Esophagus muscularis mucosa (tissue), 4 donors: Measurements from ENCODE around the gene KRT34. TPM values are rescaled to one million over a fixed set of nuclear protein-coding genes. Genes with fewer than 3 reads are reported as not detected.
A peak's percentile ranks its signal among the peaks of the same experiment; 100 is the strongest.

Experiments
- DNase-seq: peaks from one replicate; pipeline ENCODE4 v3.0.0-alpha.2; 2017; ENCODE audit errors: extremely low spot score
- H3K27ac ChIP-seq, 4 donors: fragments of 200-600 bp; sonication (generic); replicated peaks in 1 of 4; 1 replicate in 3 of 4; 2 replicates in 1 of 4; pipeline ENCODE4 v1.5.1; 2016 to 2019; ENCODE audit warnings: mild to moderate bottlenecking in 1 of 4
- H3K27me3 ChIP-seq, 4 donors: fragments of 200-600 bp; sonication (generic); one replicate each; pipeline versions ENCODE4 v1.5.1 to v1.6.0; 2016 to 2019
- H3K36me3 ChIP-seq, 4 donors: fragments of 200-600 bp; sonication (generic); one replicate each; pipeline ENCODE4 v1.5.1; 2016 to 2019
- H3K4me1 ChIP-seq, 4 donors: fragments of 200-600 bp; sonication (generic); one replicate each; pipeline ENCODE4 v1.5.1; 2016 to 2019
- H3K4me3 ChIP-seq, 4 donors: fragments of 200-600 bp; sonication (generic); 1 replicate in 2 of 4; 2 replicates in 2 of 4; pipeline ENCODE4 v1.5.1; 2016 to 2019; ENCODE audit warnings: mild to moderate bottlenecking in 4 of 4, moderate library complexity in 1 of 4
- H3K9me3 ChIP-seq, 4 donors: fragments of 200-600 bp; sonication (generic); 1 replicate in 3 of 4; 2 replicates in 1 of 4; pipeline ENCODE4 v1.5.1; 2016 to 2019
- CTCF ChIP-seq, 3 experiments: fragments of 200-600 bp in 2 of 3; fragments of 450-650 bp in 1 of 3; sonication (generic) in 2 of 3; IDR thresholded peaks; one replicate each; pipeline ENCODE4 v1.5.1; 2017 to 2019; ENCODE audit warnings: antibody characterized with exemption in 3 of 3, mild to moderate bottlenecking in 2 of 3, moderate library complexity in 1 of 3
- EP300 ChIP-seq: sonication (generic); formaldehyde crosslinking; IDR thresholded peaks from one replicate; pipeline ENCODE4 v1.6.1; 2017; ENCODE audit warnings: antibody characterized with exemption
- POLR2A ChIP-seq: fragments of 450-650 bp; IDR thresholded peaks from one replicate; pipeline ENCODE4 v1.6.1; 2017; ENCODE audit warnings: antibody characterized with exemption, moderate library complexity, mild to moderate bottlenecking, low read depth
- POLR2AphosphoS5 ChIP-seq, 2 donors: sonication (generic); formaldehyde crosslinking; IDR thresholded peaks; one replicate each; pipeline ENCODE4 v1.6.1; 2017; ENCODE audit warnings: antibody characterized with exemption in 2 of 2
- WGBS: methylation state at CpG from one replicate; pipeline ENCODE4 v1.1.5; 2018; 5-methylcytosine and 5-hydroxymethylcytosine counted together
- intact Hi-C: fragments of 100-400 bp; cut with DNase I; formaldehyde crosslinking; loops from one replicate; pipeline ENCODE4 v1.15.1; 2023
- total RNA-seq, 4 donors: library from RNA; depleted of rRNA; stranded (reverse); fragments of >200 nt; gene quantifications; one replicate each; pipeline versions ENCODE4 v1.1.0 to v1.2.1, GENCODE V29; 2016

The KRT34 gene
- total RNA-seq, 4 donors from 2014 or later = not detected

- DNase-seq = no peak
- Histone ChIP-seq H3K9me3 (no peaks in the 10 kb centered on the region), H3K36me3 (no peaks in the 10 kb centered on the region), H3K27ac (no peak overlapping the region), H3K4me1 (peaks cover 0 to 7% (median 0%) of the 10 kb centered on the region in 4 donors), H3K27me3 (no peaks in the 10 kb centered on the region), H3K4me3 (no peak overlapping the region)
- TF ChIP-seq POLR2A (no peak), CTCF (IDR thresholded peaks at IDR 0.05) (no peak), EP300 (no peak), POLR2AphosphoS5 (IDR thresholded peaks at IDR 0.05) (no peak)
- intact Hi-C loops = no loop called here
These were observed 16.0 kb downstream of the KRT34 start for GRCh38 chr17:41366070-41366469.

GRCh38 chr17:41363881-41364280, 18.2 kb downstream of the KRT34 start:
- Histone ChIP-seq H3K27ac (no peak overlapping the region), H3K4me3 (no peak overlapping the region), H3K36me3 (no peaks in the 10 kb centered on the region), H3K9me3 (peaks cover 0 to 6% (median 0%) of the 10 kb centered on the region in 4 donors), H3K27me3 (no peaks in the 10 kb centered on the region), H3K4me1 (peaks cover 0 to 7% (median 0%) of the 10 kb centered on the region in 4 donors)
- WGBS = 93% methylated on average over 2 of the region's 2 CpGs
- intact Hi-C loops = no loop called here
- TF ChIP-seq EP300 (no peak), CTCF (IDR thresholded peaks at IDR 0.05) (no peak), POLR2AphosphoS5 (IDR thresholded peaks at IDR 0.05) (no peak), POLR2A (no peak)
- DNase-seq = no peak

GRCh38 chr17:41360296-41360995, 21.7 kb downstream of the KRT34 start:
- TF ChIP-seq POLR2AphosphoS5 (IDR thresholded peaks at IDR 0.05) (no peak), EP300 (no peak), CTCF (IDR thresholded peaks at IDR 0.05) (no peak), POLR2A (no peak)
- H3K36me3 ChIP-seq = no peaks in the 10 kb centered on the region
- WGBS = 77% methylated on average over 5 of the region's 5 CpGs
- no peaks in the 10 kb centered on the region for H3K27me3 ChIP-seq
- no peak overlapping the region for H3K4me3 ChIP-seq
- intact Hi-C loops = no loop called here
- peaks cover 0 to 6% (median 0%) of the 10 kb centered on the region in 4 donors for H3K9me3 ChIP-seq
- H3K4me1 ChIP-seq = no peaks in the 10 kb centered on the region
- DNase-seq = peak; percentile 72
- no peak overlapping the region for H3K27ac ChIP-seq

- H3K4me3 ChIP-seq = no peak overlapping the region
These were observed 27.6 kb downstream of the KRT34 start for GRCh38 chr17:41354536-41354935.

More at GRCh38 chr17:41354536-41354935, 27.6 kb downstream of the KRT34 start:
- Histone ChIP-seq H3K9me3 (no peaks in the 10 kb centered on the region), H3K36me3 (no peaks in the 10 kb centered on the region), H3K4me1 (no peaks in the 10 kb centered on the region), H3K27ac (no peak overlapping the region), H3K27me3 (no peaks in the 10 kb centered on the region)
- DNase-seq = no peak
- WGBS = 86% methylated on average over 4 of the region's 4 CpGs
- TF ChIP-seq CTCF (IDR thresholded peaks at IDR 0.05) = no peak
- no peak for TF ChIP-seq POLR2A
- no peak for TF ChIP-seq POLR2AphosphoS5 (IDR thresholded peaks at IDR 0.05)
- TF ChIP-seq EP300 = no peak
- intact Hi-C loops = no loop called here
